D341Med (cell line): ENCODE measurements around the gene CSN2.
"Not testable (repeated sequence)": the region's sequence is repeated elsewhere in the genome, so short reads cannot be mapped to it uniquely, and the experiment has no call there.

Experiments used
- DNase-seq: peaks from one replicate; pipeline ENCODE4 v3.0.0; 2012; ENCODE audit warnings: low spot score

CSN2 gene

GRCh38 chr4:69965628-69966027 is at the start of gene CSN2:
CSN2 (minus strand) TSS chr4:69965728; CDS start chr4:69960995, 4,733 bp downstream.
- no peak for DNase-seq

GRCh38 chr4:70008771-70009170 is 43.2 kb upstream of the CSN2 start:
- DNase-seq, result no peak

GRCh38 chr4:70002507-70002906 is 37.0 kb upstream of the CSN2 start:
- DNase-seq, result no peak

- DNase-seq, result no peak
These were observed 35.2 kb upstream of the CSN2 start for GRCh38 chr4:70000711-70001110.

- no peak for DNase-seq
These were observed 33.9 kb upstream of the CSN2 start for GRCh38 chr4:69999420-69999819.

- DNase-seq, result no peak
These were observed 30.0 kb upstream of the CSN2 start, which contains the start of gene STATH for GRCh38 chr4:69995526-69996016. STATH (plus strand) TSS chr4:69995966; CDS start chr4:69998438, 2,472 bp downstream.

GRCh38 chr4:69994782-69995181 is 29.3 kb upstream of the CSN2 start:
- DNase-seq, result no peak

- no peak for DNase-seq
These were observed 25.5 kb upstream of the CSN2 start for GRCh38 chr4:69991016-69991415.

- no peak for DNase-seq
These were observed 21.1 kb upstream of the CSN2 start for GRCh38 chr4:69986663-69987062.

- DNase-seq, result peak; percentile 27
These were observed 18.5 kb upstream of the CSN2 start for GRCh38 chr4:69984030-69984443.

GRCh38 chr4:69977582-69977981 is 12.1 kb upstream of the CSN2 start:
- DNase-seq, result no peak

GRCh38 chr4:69974631-69975030 is 9.1 kb upstream of the CSN2 start:
- DNase-seq, result no peak

- DNase-seq, result no peak
These were observed 4.5 kb upstream of the CSN2 start for GRCh38 chr4:69970071-69970470.

GRCh38 chr4:69957209-69957608 is 8.3 kb downstream of the CSN2 start:
- no peak for DNase-seq

- DNase-seq, result no peak
These were observed 13.9 kb downstream of the CSN2 start for GRCh38 chr4:69951602-69952001.

GRCh38 chr4:69936566-69936965 is 29.0 kb downstream of the CSN2 start:
- no peak for DNase-seq

GRCh38 chr4:69934150-69934549 is 31.4 kb downstream of the CSN2 start:
- DNase-seq, result no peak

- DNase-seq, result no peak
These were observed 34.8 kb downstream of the CSN2 start, which contains the start of gene CSN1S1 for GRCh38 chr4:69930768-69931167. CSN1S1 (plus strand) TSS chr4:69931068; CDS start chr4:69932556, 1,488 bp downstream.

GRCh38 chr4:69923782-69924410 is 41.6 kb downstream of the CSN2 start:
- DNase-seq, result not testable (repeated sequence)

- DNase-seq, result no peak
These were observed 44.7 kb downstream of the CSN2 start for GRCh38 chr4:69920874-69921273.

- no peak for DNase-seq
These were observed 55.3 kb downstream of the CSN2 start for GRCh38 chr4:69910016-69910782.

GRCh38 chr4:69909195-69909594 is 56.3 kb downstream of the CSN2 start:
- no peak for DNase-seq

- DNase-seq, result no peak
These were observed 58.4 kb downstream of the CSN2 start for GRCh38 chr4:69907151-69907550.
